Mesendoderm (in vitro differentiated cells): Measurements from ENCODE around the gene APBA2.

Experiments
- DNase-seq: peaks from one replicate; pipeline ENCODE4 v3.0.0; 2013
- H2AK5ac ChIP-seq: 2 replicates; pipeline ENCODE4 v1.6.1; 2013; ENCODE audit warnings: low read length, inconsistent platforms
- H2BK120ac ChIP-seq: 2 replicates; pipeline ENCODE4 v1.6.1; 2013; ENCODE audit warnings: low read depth, mild to moderate bottlenecking, low read length, moderate library complexity, mixed read lengths
- H2BK15ac ChIP-seq: replicated peaks from 2 replicates; pipeline ENCODE4 v1.6.1; 2013; ENCODE audit warnings: low read depth, mild to moderate bottlenecking, moderate library complexity
- H2BK5ac ChIP-seq: 2 replicates; pipeline ENCODE4 v1.6.1; 2013; ENCODE audit warnings: low read length, inconsistent platforms
- H3K18ac ChIP-seq: 2 replicates; pipeline ENCODE4 v1.6.1; 2013; ENCODE audit warnings: mild to moderate bottlenecking, low read length, mixed read lengths
- H3K23ac ChIP-seq: one replicate; pipeline ENCODE4 v1.6.1; 2013; ENCODE audit warnings: low read length
- H3K27ac ChIP-seq: 2 replicates; pipeline ENCODE4 v1.5.1; 2013; ENCODE audit warnings: low read depth, mild to moderate bottlenecking, inconsistent platforms, low read length, moderate library complexity
- H3K27me3 ChIP-seq: 2 replicates; pipeline ENCODE4 v1.6.1; 2013; ENCODE audit warnings: low read length, control low read depth, mild to moderate bottlenecking, inconsistent platforms; ENCODE audit not compliant: insufficient read depth, poor library complexity
- H3K36me3 ChIP-seq: 2 replicates; pipeline ENCODE4 v1.6.1; 2013; ENCODE audit warnings: low read length, inconsistent platforms; ENCODE audit not compliant: control insufficient read depth, insufficient read depth
- H3K4ac ChIP-seq: one replicate; pipeline ENCODE4 v1.6.1; 2013; ENCODE audit warnings: low read depth, mild to moderate bottlenecking, low read length, moderate library complexity
- H3K4me1 ChIP-seq: 2 replicates; pipeline ENCODE4 v1.6.1; 2013; ENCODE audit warnings: low read depth, low read length, inconsistent platforms; ENCODE audit not compliant: control insufficient read depth
- H3K4me2 ChIP-seq: 2 replicates; pipeline ENCODE4 v1.6.1; 2013; ENCODE audit warnings: low read length
- H3K4me3 ChIP-seq: 2 replicates; pipeline ENCODE4 v1.5.1; 2013; ENCODE audit warnings: mild to moderate bottlenecking, low read length
- H3K56ac ChIP-seq: one replicate; pipeline ENCODE4 v1.6.1; 2013; ENCODE audit warnings: low read length
- H3K79me1 ChIP-seq: 2 replicates; pipeline ENCODE4 v1.6.1; 2013; ENCODE audit warnings: low read length, inconsistent platforms
- H3K79me2 ChIP-seq: 2 replicates; pipeline ENCODE4 v1.6.1; 2013; ENCODE audit warnings: mild to moderate bottlenecking, low read length; ENCODE audit not compliant: control insufficient read depth, insufficient read depth
- H3K9ac ChIP-seq: 2 replicates; pipeline ENCODE4 v1.6.1; 2013; ENCODE audit warnings: low read length, inconsistent platforms
- H4K5ac ChIP-seq: one replicate; pipeline ENCODE4 v1.6.1; 2013; ENCODE audit warnings: low read length
- H4K8ac ChIP-seq: one replicate; pipeline ENCODE4 v1.6.1; 2013; ENCODE audit warnings: low read depth, mild to moderate bottlenecking, control low read depth, low read length, moderate library complexity
- WGBS: extraction: QIAGEN DNeasy Blood & Tissue Kit; methylation state at CpG from one replicate; pipeline ENCODE4 v1.1.7; 2013; ENCODE audit warnings: low lambda C conversion rate, missing lambda C conversion rate; ENCODE audit not compliant: insufficient coverage; ENCODE audit errors: extremely low coverage; 5-methylcytosine and 5-hydroxymethylcytosine counted together

The APBA2 gene

DNA sequence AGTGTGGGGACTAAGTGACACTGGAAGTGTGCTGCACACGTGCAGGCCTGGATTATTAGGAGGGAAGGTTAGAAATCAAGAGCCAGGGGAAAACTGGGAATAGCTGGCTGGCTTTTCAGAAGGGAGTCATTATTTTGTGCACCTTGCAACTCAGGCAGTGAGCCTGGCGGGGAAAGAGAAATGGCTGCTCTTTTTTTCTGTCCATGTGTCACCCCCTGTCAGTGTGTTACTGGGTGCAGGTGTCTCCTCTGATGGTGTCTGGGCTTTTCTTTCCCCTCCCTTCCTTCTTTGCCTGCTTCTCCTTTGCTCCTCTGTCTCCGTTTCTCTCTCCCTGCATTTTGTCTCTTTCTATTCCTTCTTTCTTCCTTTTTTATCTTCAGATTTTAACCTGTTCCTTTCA, 130.7 kb downstream of the APBA2 start:
- no peak overlapping the region for H3K4me2 ChIP-seq
- no peaks in the 10 kb centered on the region for H3K79me2 ChIP-seq
- H3K56ac ChIP-seq = no peak overlapping the region
- no peak for DNase-seq
- H4K8ac ChIP-seq = no peak overlapping the region
- WGBS = no CpG with 5 or more reads among the region's 3 CpGs
- H3K9ac ChIP-seq = no peak overlapping the region
- no peak overlapping the region for H3K4ac ChIP-seq
- no peaks in the 10 kb centered on the region for H3K27me3 ChIP-seq
- no peak overlapping the region for H3K27ac ChIP-seq
- H3K23ac ChIP-seq = no peak overlapping the region
- H2BK5ac ChIP-seq = no peak overlapping the region
- no peak overlapping the region for H3K4me3 ChIP-seq
- H3K36me3 ChIP-seq = no peaks in the 10 kb centered on the region
- no peak overlapping the region for H2BK120ac ChIP-seq
- no peak overlapping the region for H3K18ac ChIP-seq
- no peak overlapping the region for H2BK15ac ChIP-seq
- no peaks in the 10 kb centered on the region for H3K79me1 ChIP-seq
- H4K5ac ChIP-seq = no peak overlapping the region
- no peaks in the 10 kb centered on the region for H3K4me1 ChIP-seq
- H2AK5ac ChIP-seq = no peak overlapping the region

DNA sequence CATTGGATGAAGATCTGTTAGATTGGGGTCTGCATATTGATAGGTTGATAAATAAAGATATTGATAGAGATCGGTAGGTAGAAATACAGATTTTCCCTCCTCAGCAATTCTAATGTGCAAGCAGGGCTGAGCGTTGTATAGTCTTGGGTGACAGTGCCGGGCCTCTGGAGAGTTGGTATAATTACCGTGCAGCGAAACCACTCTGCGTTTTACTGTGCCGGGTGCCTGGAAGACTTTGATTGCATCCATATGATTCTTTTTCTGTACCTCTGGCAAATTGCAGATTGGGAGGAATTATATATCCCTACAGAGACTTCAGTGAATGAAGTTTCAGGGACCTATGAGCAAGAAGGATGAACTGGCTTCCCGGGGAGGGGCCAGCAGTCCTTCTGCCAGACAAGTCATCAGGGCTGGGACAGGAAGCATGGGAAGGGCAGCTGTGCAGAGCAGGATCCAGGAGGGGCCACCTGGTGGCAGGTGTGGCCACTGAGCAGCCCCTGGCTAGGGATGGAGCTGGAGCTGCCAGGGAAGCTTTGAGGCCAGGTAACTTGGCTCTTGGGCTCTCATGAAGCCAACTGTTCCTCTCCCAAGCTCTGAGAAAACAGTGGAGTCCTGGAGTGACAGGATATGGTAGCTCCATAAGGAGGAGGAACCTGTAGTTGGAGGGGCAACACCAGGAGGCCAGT, 132.5 kb downstream of the APBA2 start:
- H3K4me3 ChIP-seq = no peak overlapping the region
- peak; percentile 68 for DNase-seq
- H3K36me3 ChIP-seq = no peaks in the 10 kb centered on the region
- no peak overlapping the region for H4K5ac ChIP-seq
- no peak overlapping the region for H2BK15ac ChIP-seq
- no peak overlapping the region for H3K23ac ChIP-seq
- no peak overlapping the region for H4K8ac ChIP-seq
- no peak overlapping the region for H2AK5ac ChIP-seq
- no peaks in the 10 kb centered on the region for H3K27me3 ChIP-seq
- H3K4me1 ChIP-seq = no peaks in the 10 kb centered on the region
- H3K4ac ChIP-seq = no peak overlapping the region
- H3K79me1 ChIP-seq = no peaks in the 10 kb centered on the region
- H3K9ac ChIP-seq = no peak overlapping the region
- no peaks in the 10 kb centered on the region for H3K79me2 ChIP-seq
- no CpG with 5 or more reads among the region's 8 CpGs for WGBS
- H3K18ac ChIP-seq = no peak overlapping the region
- H2BK120ac ChIP-seq = no peak overlapping the region
- H3K56ac ChIP-seq = no peak overlapping the region
- H3K27ac ChIP-seq = no peak overlapping the region
- no peak overlapping the region for H2BK5ac ChIP-seq
- no peak overlapping the region for H3K4me2 ChIP-seq

DNA sequence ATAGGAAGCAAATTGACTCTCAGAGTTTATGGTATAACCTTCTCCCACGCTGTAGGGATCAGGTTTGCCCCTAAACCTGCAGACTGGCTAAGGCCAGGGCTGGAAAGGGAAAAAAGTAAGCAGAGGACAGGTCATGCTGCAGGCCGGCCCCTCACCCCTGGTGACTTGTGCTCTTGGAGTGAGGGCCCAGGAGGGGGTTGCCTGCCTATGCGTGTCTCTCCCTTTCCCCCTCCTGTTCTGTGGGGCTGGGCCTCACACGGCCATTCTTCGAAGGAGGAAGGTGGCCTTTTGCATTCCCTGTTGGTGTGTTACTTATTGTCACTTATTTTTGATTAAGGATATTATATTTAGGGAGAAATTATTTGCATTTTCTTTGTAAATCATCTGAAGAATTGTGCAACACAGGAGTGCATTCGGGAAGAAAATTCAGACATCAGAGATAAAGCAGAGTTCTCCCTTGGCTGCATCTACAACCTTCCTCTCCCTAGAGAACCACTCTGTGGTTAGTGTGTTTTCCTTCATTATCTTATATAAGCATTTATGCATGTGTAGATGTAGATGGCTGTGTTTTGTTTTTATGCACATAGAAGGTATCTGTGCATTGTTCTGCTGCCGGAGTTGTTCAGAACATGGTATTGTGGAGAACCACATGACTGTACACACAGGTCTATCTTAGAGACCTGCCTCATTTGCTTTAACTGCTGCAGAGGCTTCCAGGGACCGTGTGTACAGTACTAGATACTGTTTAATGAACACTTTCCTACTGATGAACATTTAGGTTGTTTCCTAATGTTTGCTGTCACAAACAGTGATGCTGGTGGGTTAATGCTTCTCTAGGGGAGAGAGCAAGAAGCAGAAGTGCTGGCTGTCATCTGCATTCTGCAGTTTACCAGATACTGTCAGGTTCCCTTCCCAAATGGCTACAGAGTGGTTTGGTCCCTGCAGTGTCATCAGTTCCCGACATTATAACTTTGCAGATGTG, 133.5 kb downstream of the APBA2 start:
- Histone ChIP-seq H2BK15ac (no peak overlapping the region), H3K56ac (no peak overlapping the region), H2BK5ac (no peak overlapping the region), H2BK120ac (no peak overlapping the region), H2AK5ac (no peak overlapping the region), H4K5ac (no peak overlapping the region), H3K79me2 (no peaks in the 10 kb centered on the region), H3K9ac (no peak overlapping the region), H3K79me1 (no peaks in the 10 kb centered on the region), H3K4ac (no peak overlapping the region), H3K4me2 (no peak overlapping the region), H3K36me3 (no peaks in the 10 kb centered on the region), H3K4me3 (no peak overlapping the region), H3K27ac (no peak overlapping the region), H4K8ac (no peak overlapping the region), H3K4me1 (no peaks in the 10 kb centered on the region), H3K18ac (no peak overlapping the region), H3K23ac (no peak overlapping the region), H3K27me3 (no peaks in the 10 kb centered on the region)
- no peak for DNase-seq
- WGBS = no CpG with 5 or more reads among the region's 9 CpGs

DNA sequence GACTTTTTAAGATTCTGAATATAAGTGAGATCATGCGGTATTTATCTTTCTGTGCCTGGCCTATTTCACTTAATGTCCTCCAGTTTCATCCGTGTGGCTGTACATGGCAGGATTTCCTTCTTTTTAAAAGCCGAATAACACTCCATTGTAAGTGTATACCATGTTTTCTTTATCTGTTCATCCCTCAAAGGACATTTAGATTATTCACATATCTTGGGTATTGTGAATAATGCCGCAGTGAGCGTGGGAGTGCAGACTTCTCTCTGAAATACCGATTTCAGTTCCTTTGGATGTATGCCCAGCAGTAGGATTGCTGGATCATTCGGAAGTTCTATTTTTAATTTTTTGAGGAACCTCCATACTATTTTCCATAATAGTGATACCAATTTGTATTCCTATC, 136.1 kb downstream of the APBA2 start:
- no peak overlapping the region for H3K18ac ChIP-seq
- H3K27ac ChIP-seq = no peak overlapping the region
- H3K36me3 ChIP-seq = no peaks in the 10 kb centered on the region
- H3K4me1 ChIP-seq = no peaks in the 10 kb centered on the region
- H3K27me3 ChIP-seq = no peaks in the 10 kb centered on the region
- H3K4me3 ChIP-seq = no peak overlapping the region
- no peak overlapping the region for H3K9ac ChIP-seq
- H4K5ac ChIP-seq = no peak overlapping the region
- no peaks in the 10 kb centered on the region for H3K79me2 ChIP-seq
- H3K23ac ChIP-seq = no peak overlapping the region
- no peak overlapping the region for H3K56ac ChIP-seq
- H2AK5ac ChIP-seq = no peak overlapping the region
- no peak overlapping the region for H2BK5ac ChIP-seq
- no peak overlapping the region for H3K4me2 ChIP-seq
- no peak overlapping the region for H3K4ac ChIP-seq
- H4K8ac ChIP-seq = no peak overlapping the region
- no peak overlapping the region for H2BK15ac ChIP-seq
- DNase-seq = no peak
- WGBS = no CpG with 5 or more reads among the region's 7 CpGs
- no peaks in the 10 kb centered on the region for H3K79me1 ChIP-seq
- H2BK120ac ChIP-seq = no peak overlapping the region

DNA sequence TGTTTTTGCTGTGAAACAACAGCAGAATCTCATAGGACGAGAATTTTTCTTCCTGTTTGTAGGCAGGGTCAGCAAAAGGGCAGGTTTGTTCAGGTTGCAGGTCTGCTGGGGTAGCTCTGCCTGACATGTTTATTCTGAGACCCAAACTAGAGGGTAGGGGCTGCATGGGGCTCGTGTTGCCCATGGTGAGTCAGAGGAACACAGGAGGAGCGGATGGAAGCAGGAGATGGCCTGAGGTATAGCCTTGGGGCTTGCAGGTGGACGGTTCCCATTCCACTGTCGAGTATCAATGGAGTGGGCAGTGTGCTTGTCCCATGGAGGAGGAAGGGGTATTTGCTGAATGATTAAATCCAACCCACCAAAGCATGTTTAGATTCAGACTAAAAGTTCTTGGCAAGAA, 138.9 kb downstream of the APBA2 start:
- H3K18ac ChIP-seq = no peak overlapping the region
- no peaks in the 10 kb centered on the region for H3K4me1 ChIP-seq
- no peak overlapping the region for H3K23ac ChIP-seq
- H2AK5ac ChIP-seq = no peak overlapping the region
- no peaks in the 10 kb centered on the region for H3K79me2 ChIP-seq
- no peak overlapping the region for H3K4me2 ChIP-seq
- no peak overlapping the region for H2BK120ac ChIP-seq
- no peak for DNase-seq
- H2BK15ac ChIP-seq = no peak overlapping the region
- H2BK5ac ChIP-seq = no peak overlapping the region
- H3K9ac ChIP-seq = no peak overlapping the region
- H3K4me3 ChIP-seq = no peak overlapping the region
- H3K4ac ChIP-seq = no peak overlapping the region
- H3K36me3 ChIP-seq = no peaks in the 10 kb centered on the region
- H3K27me3 ChIP-seq = no peaks in the 10 kb centered on the region
- no CpG with 5 or more reads among the region's 5 CpGs for WGBS
- no peak overlapping the region for H4K8ac ChIP-seq
- H3K27ac ChIP-seq = no peak overlapping the region
- no peak overlapping the region for H4K5ac ChIP-seq
- H3K56ac ChIP-seq = no peak overlapping the region
- H3K79me1 ChIP-seq = no peaks in the 10 kb centered on the region
